NCI-H1436 treated with DMSO at 0.1 percent for 48 hours (cell line): ENCODE results near the gene AGMO.
"Not testable (repeated sequence)": the region's sequence is repeated elsewhere in the genome, so short reads cannot be mapped to it uniquely, and the experiment has no call there.

ENCODE experiments used
- DNase-seq: peaks from one replicate; lab custom pipeline; 2025; lab: John Stamatoyannopoulos, UW

AGMO gene

GRCh38 chr7:15314922-15315321 is 246.9 kb downstream of the AGMO start:
- DNase-seq: no peak

GRCh38 chr7:15313361-15313760 is 248.5 kb downstream of the AGMO start:
- DNase-seq: no peak

- DNase-seq: no peak
Observed at GRCh38 chr7:15309872-15310271, 251.9 kb downstream of the AGMO start.

- no peak for DNase-seq
Observed at GRCh38 chr7:15308821-15309220, 253.0 kb downstream of the AGMO start.

- no peak for DNase-seq
Observed at GRCh38 chr7:15306296-15306695, 255.5 kb downstream of the AGMO start.

- DNase-seq: no peak
Observed at GRCh38 chr7:15305002-15305600, 256.7 kb downstream of the AGMO start.

GRCh38 chr7:15303357-15303756 is 258.5 kb downstream of the AGMO start:
- no peak for DNase-seq

- not testable (repeated sequence) for DNase-seq
Observed at GRCh38 chr7:15300986-15301385, 260.8 kb downstream of the AGMO start.

- peak; percentile 69 for DNase-seq
Observed at GRCh38 chr7:15292138-15292537, 269.7 kb downstream of the AGMO start.

- DNase-seq: no peak
Observed at GRCh38 chr7:15291699-15292098, 270.1 kb downstream of the AGMO start.

- no peak for DNase-seq
Observed at GRCh38 chr7:15288741-15289140, 273.1 kb downstream of the AGMO start.

GRCh38 chr7:15284396-15284795 is 277.4 kb downstream of the AGMO start:
- no peak for DNase-seq

- DNase-seq: no peak
Observed at GRCh38 chr7:15280078-15280733, 281.6 kb downstream of the AGMO start.

GRCh38 chr7:15279640-15280039 is 282.2 kb downstream of the AGMO start:
- DNase-seq: no peak

- DNase-seq: no peak
Observed at GRCh38 chr7:15257689-15258088, 304.1 kb downstream of the AGMO start.

GRCh38 chr7:15252181-15252580 is 309.6 kb downstream of the AGMO start:
- DNase-seq: no peak

- no peak for DNase-seq
Observed at GRCh38 chr7:15248514-15248913, 313.3 kb downstream of the AGMO start.

- DNase-seq: no peak
Observed at GRCh38 chr7:15245831-15246230, 316.0 kb downstream of the AGMO start.

GRCh38 chr7:15239801-15240200 is 322.0 kb downstream of the AGMO start:
- no peak for DNase-seq

- DNase-seq: no peak
Observed at GRCh38 chr7:15236952-15237351, 324.9 kb downstream of the AGMO start.

GRCh38 chr7:15234431-15234830 is 327.4 kb downstream of the AGMO start:
- DNase-seq: no peak

GRCh38 chr7:15228831-15229230 is 333.0 kb downstream of the AGMO start:
- no peak for DNase-seq

GRCh38 chr7:15225981-15226380 is 335.8 kb downstream of the AGMO start:
- no peak for DNase-seq

- DNase-seq: no peak
Observed at GRCh38 chr7:15219758-15220157, 342.1 kb downstream of the AGMO start.
